Neural progenitor cell (in vitro differentiated cells): Measurements from ENCODE around the gene PCDHGA4.

ENCODE experiments used
- EZH2 ChIP-seq: fragments of 200-600 bp; sonication (generic); IDR thresholded peaks from 2 replicates; pipeline ENCODE4 v1.6.1; 2017; ENCODE audit warnings: antibody characterized with exemption, mild to moderate bottlenecking, moderate library complexity
- TF ChIP-seq, protein P1 (sequence below): fragments of 200-600 bp; sonication (generic); IDR thresholded peaks from 2 replicates; pipeline ENCODE4 v1.5.1; 2017; ENCODE audit warnings: antibody characterized with exemption, mild to moderate bottlenecking

DNA sequence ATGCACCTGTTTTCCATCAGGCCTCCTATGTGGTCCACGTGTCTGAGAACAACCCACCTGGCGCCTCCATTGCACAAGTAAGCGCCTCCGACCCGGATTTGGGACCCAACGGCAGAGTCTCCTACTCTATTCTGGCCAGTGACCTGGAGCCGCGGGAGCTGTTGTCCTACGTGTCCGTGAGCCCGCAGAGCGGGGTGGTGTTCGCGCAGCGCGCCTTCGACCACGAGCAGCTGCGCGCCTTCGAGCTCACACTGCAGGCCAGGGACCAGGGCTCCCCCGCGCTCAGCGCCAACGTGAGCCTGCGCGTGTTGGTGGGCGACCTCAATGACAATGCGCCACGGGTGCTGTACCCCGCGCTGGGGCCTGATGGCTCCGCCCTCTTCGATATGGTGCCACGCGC is 3.2 kb upstream of the PCDHGA4 start:
- TF ChIP-seq, protein P1, sequence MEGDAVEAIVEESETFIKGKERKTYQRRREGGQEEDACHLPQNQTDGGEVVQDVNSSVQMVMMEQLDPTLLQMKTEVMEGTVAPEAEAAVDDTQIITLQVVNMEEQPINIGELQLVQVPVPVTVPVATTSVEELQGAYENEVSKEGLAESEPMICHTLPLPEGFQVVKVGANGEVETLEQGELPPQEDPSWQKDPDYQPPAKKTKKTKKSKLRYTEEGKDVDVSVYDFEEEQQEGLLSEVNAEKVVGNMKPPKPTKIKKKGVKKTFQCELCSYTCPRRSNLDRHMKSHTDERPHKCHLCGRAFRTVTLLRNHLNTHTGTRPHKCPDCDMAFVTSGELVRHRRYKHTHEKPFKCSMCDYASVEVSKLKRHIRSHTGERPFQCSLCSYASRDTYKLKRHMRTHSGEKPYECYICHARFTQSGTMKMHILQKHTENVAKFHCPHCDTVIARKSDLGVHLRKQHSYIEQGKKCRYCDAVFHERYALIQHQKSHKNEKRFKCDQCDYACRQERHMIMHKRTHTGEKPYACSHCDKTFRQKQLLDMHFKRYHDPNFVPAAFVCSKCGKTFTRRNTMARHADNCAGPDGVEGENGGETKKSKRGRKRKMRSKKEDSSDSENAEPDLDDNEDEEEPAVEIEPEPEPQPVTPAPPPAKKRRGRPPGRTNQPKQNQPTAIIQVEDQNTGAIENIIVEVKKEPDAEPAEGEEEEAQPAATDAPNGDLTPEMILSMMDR = no peak
- TF ChIP-seq EZH2 = no peak
